A549 (cell line): ENCODE results near the gene NUCKS1. TPM values are rescaled to one million over a fixed set of nuclear protein-coding genes. Genes with fewer than 3 reads are reported as not detected.

Experiments
- ATAC-seq, 2 experiments: fragments of 200-7000 bp in 1 of 2; fragments of >200 bp in 1 of 2; cut with Nextera tagmentation in 1 of 2; cut with Tn5 transposase in 1 of 2; 3 replicates each; pipeline versions ENCODE4 v1.8.0 to v1.9.1; 2018 to 2020; ENCODE audit warnings: mild to moderate bottlenecking in 1 of 2, moderate library complexity in 1 of 2
- CTCF ChIA-PET: fragments of 300-600 bp; sonication (Branson Sonifier 250); formaldehyde crosslinking; extraction: SDS; loops from one replicate; lab custom pipeline; 2021; ENCODE audit warnings: antibody characterized with exemption, inconsistent platforms; lab: Yijun Ruan, JAX
- POLR2A ChIA-PET: fragments of 350-600 bp; formaldehyde crosslinking; extraction: SDS; loops from one replicate; lab custom pipeline; 2021; ENCODE audit warnings: antibody characterized with exemption, inconsistent platforms; lab: Yijun Ruan, JAX
- DNase-seq, 2 experiments: peaks; one replicate each; pipeline versions ENCODE4 v3.0.0 to v3.0.0-alpha.2; 2011 to 2016; ENCODE audit warnings: low read depth in 1 of 2, low spot score in 1 of 2
- FAIRE-seq: peaks from 2 replicates; lab custom pipeline; 2011; peaks lifted over from hg19 to GRCh38; lab: Jason Lieb, UNC
- H3K27ac ChIP-seq, 2 experiments: fragments of >200 bp; sonication (Bioruptor Twin); formaldehyde crosslinking; 3 replicates each; pipeline ENCODE4 v1.5.1; 2016 to 2017
- H3K4me1 ChIP-seq: fragments of >200 bp; sonication (Bioruptor Twin); formaldehyde crosslinking; 3 replicates; pipeline ENCODE4 v1.6.1; 2016
- H3K4me2 ChIP-seq: fragments of >200 bp; sonication (Bioruptor Twin); formaldehyde crosslinking; 3 replicates; pipeline ENCODE4 v1.6.1; 2016
- H3K4me3 ChIP-seq: fragments of >200 bp; sonication (Bioruptor Twin); formaldehyde crosslinking; 3 replicates; pipeline ENCODE4 v1.5.1; 2016
- H3K9me3 ChIP-seq: fragments of >200 bp; sonication (Bioruptor Twin); formaldehyde crosslinking; 3 replicates; pipeline ENCODE4 v1.6.1; 2016
- CBX8 ChIP-seq: fragments of 200-600 bp; sonication (generic); IDR thresholded peaks from 2 replicates; pipeline ENCODE4 v1.6.1; 2016
- CEBPB ChIP-seq, 2 experiments: fragments of >200 bp in 1 of 2; sonication (Bioruptor Twin) in 1 of 2; formaldehyde crosslinking in 1 of 2; IDR thresholded peaks; 2 replicates each; pipeline ENCODE4 v1.6.1; 2012 to 2016
- EHF ChIP-seq: fragments of 250-450 bp; sonication (Bioruptor Pico); IDR thresholded peaks from 2 replicates; pipeline ENCODE4 v1.5.0; 2020; ENCODE audit warnings: mild to moderate bottlenecking
- EHMT2 ChIP-seq: fragments of 200-600 bp; sonication (generic); IDR thresholded peaks from 2 replicates; pipeline ENCODE4 v1.6.1; 2016; ENCODE audit warnings: antibody characterized with exemption, low read depth, mild to moderate bottlenecking, moderate library complexity
- FOSL2 ChIP-seq, 2 experiments: fragments of 450-650 bp in 1 of 2; fragments of >200 bp in 1 of 2; sonication (Bioruptor Twin) in 1 of 2; formaldehyde crosslinking; IDR thresholded peaks; 2 replicates each; pipeline versions ENCODE4 v1.5.0 to v1.6.1; 2016 to 2020; ENCODE audit warnings: mild to moderate bottlenecking in 1 of 2, moderate library complexity in 1 of 2
- FOXS1 ChIP-seq: fragments of 250-450 bp; sonication (Bioruptor Pico); IDR thresholded peaks from 2 replicates; pipeline ENCODE4 v1.5.0; 2020; ENCODE audit warnings: mild to moderate bottlenecking, moderate library complexity
- GATA3 ChIP-seq: IDR thresholded peaks from 2 replicates; pipeline ENCODE4 v1.6.1; 2012; ENCODE audit warnings: borderline replicate concordance
- HDAC2 ChIP-seq: fragments of 200-600 bp; sonication (generic); IDR thresholded peaks from 2 replicates; pipeline ENCODE4 v1.6.1; 2016
- JUNB ChIP-seq: fragments of >200 bp; sonication (Bioruptor Twin); formaldehyde crosslinking; IDR thresholded peaks from 2 replicates; pipeline ENCODE4 v1.6.1; 2016
- KDM5A ChIP-seq: fragments of 200-600 bp; sonication (generic); IDR thresholded peaks from 2 replicates; pipeline ENCODE4 v1.6.1; 2016; ENCODE audit warnings: antibody characterized with exemption, mild to moderate bottlenecking
- MAZ ChIP-seq: fragments of 150-350 bp; IDR thresholded peaks from 2 replicates; pipeline ENCODE4 v1.6.1; 2014; ENCODE audit warnings: antibody characterized with exemption, low read depth, low read length, borderline replicate concordance
- MYC ChIP-seq: IDR thresholded peaks from 2 replicates; pipeline ENCODE4 v1.6.1; 2012; ENCODE audit warnings: mild to moderate bottlenecking, inconsistent platforms, low read length, improper control_type of control experiment, borderline replicate concordance
- NPAS2 ChIP-seq: fragments of 250-450 bp; sonication (Bioruptor Pico); IDR thresholded peaks from 2 replicates; pipeline ENCODE4 v1.8.0; 2022; ENCODE audit warnings: mild to moderate bottlenecking, moderate library complexity, borderline replicate concordance
- POLR2A ChIP-seq: IDR thresholded peaks from 2 replicates; pipeline ENCODE4 v1.6.1; 2012; ENCODE audit warnings: mild to moderate bottlenecking, low read length
- RAD21 ChIP-seq, 2 experiments: fragments of >200 bp in 1 of 2; sonication (Bioruptor Twin) in 1 of 2; formaldehyde crosslinking in 1 of 2; IDR thresholded peaks in 1 of 2; conservative IDR thresholded peaks in 1 of 2; 2 replicates in 1 of 2; 3 replicates in 1 of 2; pipeline ENCODE4 v1.6.1; 2012 to 2018; ENCODE audit warnings: inconsistent platforms in 1 of 2
- RARB ChIP-seq: fragments of 250-450 bp; sonication (Bioruptor Pico); IDR thresholded peaks from 2 replicates; pipeline ENCODE4 v1.8.0; 2021; ENCODE audit warnings: mild to moderate bottlenecking, moderate library complexity
- RCOR1 ChIP-seq: fragments of 150-350 bp; IDR thresholded peaks from 2 replicates; pipeline ENCODE4 v1.6.1; 2014; ENCODE audit warnings: antibody characterized with exemption, low read length, low read depth
- SMC3 ChIP-seq: fragments of >200 bp; sonication (Bioruptor Twin); formaldehyde crosslinking; IDR thresholded peaks from 3 replicates; pipeline ENCODE4 v1.6.1; 2018; ENCODE audit warnings: inconsistent platforms
- ZFP36 ChIP-seq: fragments of 450-650 bp; IDR thresholded peaks from 2 replicates; pipeline ENCODE4 v1.6.1; 2014; ENCODE audit warnings: borderline replicate concordance; ENCODE audit not compliant: partially characterized antibody
- ZNF302 ChIP-seq: fragments of 250-450 bp; sonication (Bioruptor Pico); IDR thresholded peaks from 2 replicates; pipeline ENCODE4 v1.9.0; 2021; ENCODE audit warnings: inconsistent platforms, mild to moderate bottlenecking, moderate library complexity
- ZSCAN20 ChIP-seq: fragments of 250-450 bp; sonication (Bioruptor Pico); IDR thresholded peaks from 2 replicates; pipeline ENCODE4 v1.8.0; 2022; ENCODE audit warnings: mild to moderate bottlenecking, moderate library complexity
- WGBS: methylation state at CpG from one replicate; pipeline ENCODE4 v1.1.6; 2017; ENCODE audit errors: missing lambda C conversion rate; 5-methylcytosine and 5-hydroxymethylcytosine counted together
- polyA plus RNA-seq, 4 experiments: library from polyadenylated mRNA; depleted of rRNA in 3 of 4; stranded (reverse); fragments of >200 nt; fragmentation: RNase III in 1 of 4; extraction: RNeasy Plus Mini Kit Qiagen cat#74134 plus additional on column Dnase treatment in 1 of 4; gene quantifications; 2 replicates in 3 of 4; 3 replicates in 1 of 4; pipeline ENCODE4 v1.2.3, GENCODE V29; 2011 to 2017
- TF ChIP-seq, protein P1 (sequence below): fragments of 250-450 bp; sonication (Bioruptor Pico); IDR thresholded peaks from 2 replicates; pipeline ENCODE4 v1.5.0; 2020; ENCODE audit warnings: low read depth, mild to moderate bottlenecking, moderate library complexity
- TF ChIP-seq, protein P2 (sequence below): fragments of 250-450 bp; sonication (Bioruptor Pico); IDR thresholded peaks from 2 replicates; pipeline ENCODE4 v1.5.0; 2021; ENCODE audit warnings: mild to moderate bottlenecking, moderate library complexity, borderline replicate concordance
- TF ChIP-seq, protein P3 (sequence below): fragments of 200-600 bp; sonication (generic); IDR thresholded peaks from 2 replicates; pipeline ENCODE4 v1.6.1; 2016; ENCODE audit warnings: antibody characterized with exemption, mild to moderate bottlenecking, moderate library complexity
- TF ChIP-seq, protein P4 (sequence below): fragments of 450-650 bp; IDR thresholded peaks from 2 replicates; pipeline ENCODE4 v1.6.1; 2014; ENCODE audit warnings: antibody characterized with exemption
- TF ChIP-seq, protein P5 (sequence below): IDR thresholded peaks from 2 replicates; pipeline ENCODE4 v1.6.1; 2012
- TF ChIP-seq, protein P6 (sequence below): fragments of >200 bp; sonication (Bioruptor Twin); formaldehyde crosslinking; IDR thresholded peaks from 3 replicates; pipeline ENCODE4 v1.5.1; 2016
- TF ChIP-seq, protein P7 (sequence below): IDR thresholded peaks from 2 replicates; pipeline ENCODE4 v1.6.1; 2012

The NUCKS1 gene
- polyA plus RNA-seq, 2 of the 4 experiments (the other 2 are of a cell fraction) = 141 to 190 TPM

DNA sequence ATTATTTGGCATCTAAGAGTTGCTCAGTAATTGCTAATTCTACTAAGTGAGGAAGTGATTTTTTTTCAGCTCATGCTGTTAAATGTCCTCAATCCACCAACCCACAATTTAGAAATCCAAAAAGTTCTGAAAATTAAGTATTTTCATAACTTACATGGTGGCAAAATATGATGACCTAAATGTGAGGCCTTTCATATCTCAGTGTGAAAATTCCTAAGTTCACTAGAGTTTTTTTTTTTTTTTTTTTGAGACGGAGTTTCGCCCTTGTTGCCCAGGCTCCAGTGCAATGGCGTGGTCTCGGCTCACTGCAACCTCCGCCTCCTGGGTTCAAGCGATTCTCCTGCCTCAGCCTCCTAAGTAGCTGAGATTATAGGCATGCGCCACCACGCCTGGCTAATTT lies 5.6 kb downstream of the NUCKS1 start:
- TF ChIP-seq SMC3 (no peak), HDAC2 (no peak), KDM5A (no peak), FOXS1 (CRISPR knock-in tag) (no peak), POLR2A (no peak), RCOR1 (no peak), NPAS2 (CRISPR knock-in tag) (no peak), ZFP36 (no peak), JUNB (no peak), CEBPB (IDR thresholded peaks at IDR 0.05) (no peak), FOSL2 (IDR thresholded peaks at IDR 0.05) (no peak), FOSL2 (CRISPR knock-in tag; IDR thresholded peaks at IDR 0.05) (no peak), GATA3 (no peak), EHF (CRISPR knock-in tag) (no peak), MYC (no peak)
- TF ChIP-seq, protein P1, sequence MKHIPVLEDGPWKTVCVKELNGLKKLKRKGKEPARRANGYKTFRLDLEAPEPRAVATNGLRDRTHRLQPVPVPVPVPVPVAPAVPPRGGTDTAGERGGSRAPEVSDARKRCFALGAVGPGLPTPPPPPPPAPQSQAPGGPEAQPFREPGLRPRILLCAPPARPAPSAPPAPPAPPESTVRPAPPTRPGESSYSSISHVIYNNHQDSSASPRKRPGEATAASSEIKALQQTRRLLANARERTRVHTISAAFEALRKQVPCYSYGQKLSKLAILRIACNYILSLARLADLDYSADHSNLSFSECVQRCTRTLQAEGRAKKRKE (CRISPR knock-in tag) = no peak
- TF ChIP-seq, protein P2, sequence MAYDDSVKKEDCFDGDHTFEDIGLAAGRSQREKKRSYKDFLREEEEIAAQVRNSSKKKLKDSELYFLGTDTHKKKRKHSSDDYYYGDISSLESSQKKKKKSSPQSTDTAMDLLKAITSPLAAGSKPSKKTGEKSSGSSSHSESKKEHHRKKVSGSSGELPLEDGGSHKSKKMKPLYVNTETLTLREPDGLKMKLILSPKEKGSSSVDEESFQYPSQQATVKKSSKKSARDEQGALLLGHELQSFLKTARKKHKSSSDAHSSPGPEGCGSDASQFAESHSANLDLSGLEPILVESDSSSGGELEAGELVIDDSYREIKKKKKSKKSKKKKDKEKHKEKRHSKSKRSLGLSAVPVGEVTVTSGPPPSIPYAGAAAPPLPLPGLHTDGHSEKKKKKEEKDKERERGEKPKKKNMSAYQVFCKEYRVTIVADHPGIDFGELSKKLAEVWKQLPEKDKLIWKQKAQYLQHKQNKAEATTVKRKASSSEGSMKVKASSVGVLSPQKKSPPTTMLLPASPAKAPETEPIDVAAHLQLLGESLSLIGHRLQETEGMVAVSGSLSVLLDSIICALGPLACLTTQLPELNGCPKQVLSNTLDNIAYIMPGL = no peak
- TF ChIP-seq, protein P3, sequence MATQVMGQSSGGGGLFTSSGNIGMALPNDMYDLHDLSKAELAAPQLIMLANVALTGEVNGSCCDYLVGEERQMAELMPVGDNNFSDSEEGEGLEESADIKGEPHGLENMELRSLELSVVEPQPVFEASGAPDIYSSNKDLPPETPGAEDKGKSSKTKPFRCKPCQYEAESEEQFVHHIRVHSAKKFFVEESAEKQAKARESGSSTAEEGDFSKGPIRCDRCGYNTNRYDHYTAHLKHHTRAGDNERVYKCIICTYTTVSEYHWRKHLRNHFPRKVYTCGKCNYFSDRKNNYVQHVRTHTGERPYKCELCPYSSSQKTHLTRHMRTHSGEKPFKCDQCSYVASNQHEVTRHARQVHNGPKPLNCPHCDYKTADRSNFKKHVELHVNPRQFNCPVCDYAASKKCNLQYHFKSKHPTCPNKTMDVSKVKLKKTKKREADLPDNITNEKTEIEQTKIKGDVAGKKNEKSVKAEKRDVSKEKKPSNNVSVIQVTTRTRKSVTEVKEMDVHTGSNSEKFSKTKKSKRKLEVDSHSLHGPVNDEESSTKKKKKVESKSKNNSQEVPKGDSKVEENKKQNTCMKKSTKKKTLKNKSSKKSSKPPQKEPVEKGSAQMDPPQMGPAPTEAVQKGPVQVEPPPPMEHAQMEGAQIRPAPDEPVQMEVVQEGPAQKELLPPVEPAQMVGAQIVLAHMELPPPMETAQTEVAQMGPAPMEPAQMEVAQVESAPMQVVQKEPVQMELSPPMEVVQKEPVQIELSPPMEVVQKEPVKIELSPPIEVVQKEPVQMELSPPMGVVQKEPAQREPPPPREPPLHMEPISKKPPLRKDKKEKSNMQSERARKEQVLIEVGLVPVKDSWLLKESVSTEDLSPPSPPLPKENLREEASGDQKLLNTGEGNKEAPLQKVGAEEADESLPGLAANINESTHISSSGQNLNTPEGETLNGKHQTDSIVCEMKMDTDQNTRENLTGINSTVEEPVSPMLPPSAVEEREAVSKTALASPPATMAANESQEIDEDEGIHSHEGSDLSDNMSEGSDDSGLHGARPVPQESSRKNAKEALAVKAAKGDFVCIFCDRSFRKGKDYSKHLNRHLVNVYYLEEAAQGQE = no peak
- TF ChIP-seq, protein P4, sequence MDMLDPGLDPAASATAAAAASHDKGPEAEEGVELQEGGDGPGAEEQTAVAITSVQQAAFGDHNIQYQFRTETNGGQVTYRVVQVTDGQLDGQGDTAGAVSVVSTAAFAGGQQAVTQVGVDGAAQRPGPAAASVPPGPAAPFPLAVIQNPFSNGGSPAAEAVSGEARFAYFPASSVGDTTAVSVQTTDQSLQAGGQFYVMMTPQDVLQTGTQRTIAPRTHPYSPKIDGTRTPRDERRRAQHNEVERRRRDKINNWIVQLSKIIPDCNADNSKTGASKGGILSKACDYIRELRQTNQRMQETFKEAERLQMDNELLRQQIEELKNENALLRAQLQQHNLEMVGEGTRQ = no peak
- TF ChIP-seq, protein P5, sequence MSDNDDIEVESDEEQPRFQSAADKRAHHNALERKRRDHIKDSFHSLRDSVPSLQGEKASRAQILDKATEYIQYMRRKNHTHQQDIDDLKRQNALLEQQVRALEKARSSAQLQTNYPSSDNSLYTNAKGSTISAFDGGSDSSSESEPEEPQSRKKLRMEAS = no peak
- no peak for ATAC-seq
- Histone ChIP-seq H3K4me2 (0 out of 3 replicates have a peak overlapping the region, but pooled peaks have one; percentile 1), H3K9me3 (no peaks in the 10 kb centered on the region), H3K4me1 (peaks cover 61% of the 10 kb centered on the region), H3K4me3 (no peak overlapping the region), H3K27ac (no peak overlapping the region)
- 92% methylated on average over 8 of the region's 8 CpGs for WGBS
- no peak for FAIRE-seq
- ChIA-PET POLR2A (interaction anchor here (0.6 kb wide), 1 partner anchor 30 kb away, joined by 5 read pairs; no protein-coding TSS in a partner anchor), CTCF (interaction anchor here (1.1 to 1.2 kb wide), 2 partner anchors 33 to 233 kb away, joined by 3 to 4 read pairs; no protein-coding TSS in a partner anchor)
- no peak for DNase-seq

DNA sequence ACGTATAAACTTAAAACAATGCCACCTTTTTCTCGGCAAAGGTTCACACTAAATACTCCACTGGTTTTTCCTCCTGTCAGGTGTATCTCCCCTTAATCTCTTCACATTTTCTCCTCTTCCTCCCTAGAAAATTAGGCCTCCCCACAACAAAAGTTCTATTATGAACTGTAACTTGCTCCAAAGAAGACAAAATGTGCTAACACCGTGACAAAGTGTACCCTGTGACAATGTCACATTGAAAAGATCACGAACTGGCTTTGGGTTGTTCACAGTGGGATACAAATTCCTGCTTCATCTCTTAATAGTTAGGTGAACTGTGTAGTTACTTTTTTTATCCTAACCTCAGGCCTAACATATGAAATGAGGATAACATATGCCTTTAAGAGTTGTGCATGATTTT lies 6.0 kb downstream of the NUCKS1 start:
- Histone ChIP-seq H3K4me3 (no peak overlapping the region), H3K27ac (no peak overlapping the region), H3K9me3 (no peaks in the 10 kb centered on the region), H3K4me1 (peaks cover 65% of the 10 kb centered on the region), H3K4me2 (0 out of 3 replicates have a peak overlapping the region, but pooled peaks have one; percentile 1)
- CTCF ChIA-PET = no interaction called here
- 52% methylated on average over 4 of the region's 4 CpGs for WGBS
- DNase-seq = no peak
- FAIRE-seq = no peak
- POLR2A ChIA-PET = no interaction called here
- ATAC-seq = no peak
- TF ChIP-seq CEBPB (IDR thresholded peaks at IDR 0.05) = no peak
- no peak for TF ChIP-seq RARB (CRISPR knock-in tag)
- no peak for TF ChIP-seq ZNF302 (CRISPR knock-in tag)
- TF ChIP-seq, protein P4 = no peak
- no peak for TF ChIP-seq ZSCAN20 (CRISPR knock-in tag)
- TF ChIP-seq MYC = no peak
- TF ChIP-seq, protein P6, sequence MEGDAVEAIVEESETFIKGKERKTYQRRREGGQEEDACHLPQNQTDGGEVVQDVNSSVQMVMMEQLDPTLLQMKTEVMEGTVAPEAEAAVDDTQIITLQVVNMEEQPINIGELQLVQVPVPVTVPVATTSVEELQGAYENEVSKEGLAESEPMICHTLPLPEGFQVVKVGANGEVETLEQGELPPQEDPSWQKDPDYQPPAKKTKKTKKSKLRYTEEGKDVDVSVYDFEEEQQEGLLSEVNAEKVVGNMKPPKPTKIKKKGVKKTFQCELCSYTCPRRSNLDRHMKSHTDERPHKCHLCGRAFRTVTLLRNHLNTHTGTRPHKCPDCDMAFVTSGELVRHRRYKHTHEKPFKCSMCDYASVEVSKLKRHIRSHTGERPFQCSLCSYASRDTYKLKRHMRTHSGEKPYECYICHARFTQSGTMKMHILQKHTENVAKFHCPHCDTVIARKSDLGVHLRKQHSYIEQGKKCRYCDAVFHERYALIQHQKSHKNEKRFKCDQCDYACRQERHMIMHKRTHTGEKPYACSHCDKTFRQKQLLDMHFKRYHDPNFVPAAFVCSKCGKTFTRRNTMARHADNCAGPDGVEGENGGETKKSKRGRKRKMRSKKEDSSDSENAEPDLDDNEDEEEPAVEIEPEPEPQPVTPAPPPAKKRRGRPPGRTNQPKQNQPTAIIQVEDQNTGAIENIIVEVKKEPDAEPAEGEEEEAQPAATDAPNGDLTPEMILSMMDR = no peak
- no peak for TF ChIP-seq MAZ
- no peak for TF ChIP-seq RAD21 (conservative IDR thresholded peaks at IDR 0.05 in 1 of 2, IDR thresholded peaks at IDR 0.05 in 1 of 2)
- TF ChIP-seq, protein P7, sequence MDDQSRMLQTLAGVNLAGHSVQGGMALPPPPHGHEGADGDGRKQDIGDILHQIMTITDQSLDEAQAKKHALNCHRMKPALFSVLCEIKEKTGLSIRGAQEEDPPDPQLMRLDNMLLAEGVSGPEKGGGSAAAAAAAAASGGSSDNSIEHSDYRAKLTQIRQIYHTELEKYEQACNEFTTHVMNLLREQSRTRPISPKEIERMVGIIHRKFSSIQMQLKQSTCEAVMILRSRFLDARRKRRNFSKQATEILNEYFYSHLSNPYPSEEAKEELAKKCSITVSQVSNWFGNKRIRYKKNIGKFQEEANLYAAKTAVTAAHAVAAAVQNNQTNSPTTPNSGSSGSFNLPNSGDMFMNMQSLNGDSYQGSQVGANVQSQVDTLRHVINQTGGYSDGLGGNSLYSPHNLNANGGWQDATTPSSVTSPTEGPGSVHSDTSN = no peak
- TF ChIP-seq CBX8 = no peak
- no peak for TF ChIP-seq EHMT2
